Bronchial epithelial cell (primary cell): ENCODE results near the gene RABGAP1L. TPM values are rescaled to one million over a fixed set of nuclear protein-coding genes. Genes with fewer than 3 reads are reported as not detected.

Source experiments
- DNase-seq: peaks from one replicate; pipeline ENCODE4 v3.0.0-alpha.2; 2010; ENCODE audit warnings: low read depth
- FAIRE-seq: peaks from 2 replicates; lab custom pipeline; 2011; peaks lifted over from hg19 to GRCh38; lab: Jason Lieb, UNC
- H3K27me3 ChIP-seq: 2 replicates; pipeline ENCODE4 v1.5.1; 2011; ENCODE audit warnings: low read length; ENCODE audit not compliant: control insufficient read depth, insufficient read depth
- H3K36me3 ChIP-seq: 2 replicates; pipeline ENCODE4 v1.5.1; 2011; ENCODE audit warnings: low read length; ENCODE audit not compliant: control insufficient read depth, insufficient read depth
- H3K4me3 ChIP-seq: 2 replicates; pipeline ENCODE4 v1.5.1; 2011; ENCODE audit warnings: mild to moderate bottlenecking, low read depth, low read length, control low read depth
- CTCF ChIP-seq: IDR thresholded peaks from 2 replicates; pipeline ENCODE4 v1.5.1; 2011; ENCODE audit warnings: mild to moderate bottlenecking, moderate library complexity, low read length, control low read depth, inconsistent platforms; ENCODE audit not compliant: insufficient read depth, severe bottlenecking
- total RNA-seq: library from RNA; depleted of rRNA; stranded (reverse); fragments of >200 nt; gene quantifications from 2 replicates; pipeline ENCODE4 v1.2.1, GENCODE V29; 2014

The RABGAP1L gene
- total RNA-seq, 1 donor from 2014 or later = 37.4 TPM

GRCh38 chr1:174652569-174653280 lies 493.4 kb downstream of the RABGAP1L start:
- DNase-seq (no peak), FAIRE-seq (no peak)
- no peak for TF ChIP-seq CTCF
- no peaks in the 10 kb centered on the region for H3K36me3 ChIP-seq
- H3K4me3 ChIP-seq = no peak overlapping the region
- no peaks in the 10 kb centered on the region for H3K27me3 ChIP-seq

GRCh38 chr1:174654560-174654959 lies 495.2 kb downstream of the RABGAP1L start:
- FAIRE-seq (no peak), DNase-seq (no peak)
- Histone ChIP-seq H3K36me3 (no peaks in the 10 kb centered on the region), H3K27me3 (no peaks in the 10 kb centered on the region), H3K4me3 (no peak overlapping the region)
- TF ChIP-seq CTCF = no peak

GRCh38 chr1:174656409-174657059 lies 497.2 kb downstream of the RABGAP1L start:
- FAIRE-seq (no peak), DNase-seq (peak; percentile 41)
- H3K27me3 ChIP-seq = no peaks in the 10 kb centered on the region
- no peaks in the 10 kb centered on the region for H3K36me3 ChIP-seq
- H3K4me3 ChIP-seq = no peak overlapping the region
- no peak for TF ChIP-seq CTCF

GRCh38 chr1:174657411-174657810 lies 498.1 kb downstream of the RABGAP1L start:
- Histone ChIP-seq H3K4me3 (no peak overlapping the region), H3K36me3 (no peaks in the 10 kb centered on the region), H3K27me3 (no peaks in the 10 kb centered on the region)
- no peak for TF ChIP-seq CTCF
- no peak for FAIRE-seq
- no peak for DNase-seq

- DNase-seq (no peak), FAIRE-seq (no peak)
- H3K36me3 ChIP-seq = no peaks in the 10 kb centered on the region
- no peaks in the 10 kb centered on the region for H3K27me3 ChIP-seq
- TF ChIP-seq CTCF = no peak
- H3K4me3 ChIP-seq = no peak overlapping the region
Measured at GRCh38 chr1:174657893-174658292, 498.6 kb downstream of the RABGAP1L start.
